Breast epithelium (tissue), 4 donors: ENCODE data around the gene MCOLN2. TPM values are rescaled to one million over a fixed set of nuclear protein-coding genes. Genes with fewer than 3 reads are reported as not detected.

ENCODE experiments used
- DNase-seq, 2 donors: peaks; one replicate each; pipeline ENCODE4 v3.0.0-alpha.2; 2019; ENCODE audit warnings: low spot score in 2 of 2
- H3K27ac ChIP-seq, 2 donors: fragments of 200-600 bp; sonication (generic) in 1 of 2; one replicate each; pipeline ENCODE4 v1.5.1; 2016 to 2019; ENCODE audit warnings: mild to moderate bottlenecking in 1 of 2
- H3K27me3 ChIP-seq, 2 donors: fragments of 200-600 bp; sonication (generic) in 1 of 2; one replicate each; pipeline versions ENCODE4 v1.5.1 to v1.6.0; 2017 to 2019; ENCODE audit warnings: control low read depth in 1 of 2, mild to moderate bottlenecking in 1 of 2
- H3K36me3 ChIP-seq: fragments of 200-600 bp; one replicate; pipeline ENCODE4 v1.5.1; 2019
- H3K4me1 ChIP-seq, 2 donors: fragments of 200-600 bp; sonication (generic); one replicate each; pipeline ENCODE4 v1.5.1; 2016 to 2019; ENCODE audit warnings: control low read depth in 1 of 2
- H3K4me3 ChIP-seq, 3 donors: fragments of 200-600 bp; sonication (generic); 1 replicate in 2 of 3; 2 replicates in 1 of 3; pipeline ENCODE4 v1.5.1; 2016 to 2019; ENCODE audit warnings: mild to moderate bottlenecking in 3 of 3, moderate library complexity in 2 of 3
- H3K9me3 ChIP-seq, 2 donors: fragments of 200-600 bp; sonication (generic) in 1 of 2; one replicate each; pipeline ENCODE4 v1.5.1; 2016 to 2019; ENCODE audit warnings: control low read depth in 1 of 2
- CTCF ChIP-seq, 3 donors: fragments of 450-650 bp; IDR thresholded peaks; one replicate each; pipeline ENCODE4 v1.5.1; 2016 to 2017; ENCODE audit warnings: antibody characterized with exemption in 3 of 3, mild to moderate bottlenecking in 3 of 3, moderate library complexity in 3 of 3
- POLR2A ChIP-seq: fragments of 450-650 bp; IDR thresholded peaks from one replicate; pipeline ENCODE4 v1.6.1; 2016; ENCODE audit warnings: antibody characterized with exemption, mild to moderate bottlenecking, moderate library complexity
- POLR2AphosphoS5 ChIP-seq, 3 donors: sonication (generic); formaldehyde crosslinking; IDR thresholded peaks; one replicate each; pipeline ENCODE4 v1.6.1; 2017; ENCODE audit warnings: antibody characterized with exemption in 3 of 3
- intact Hi-C: fragments of 100-400 bp; cut with DNase I; formaldehyde crosslinking; loops from one replicate; pipeline ENCODE4 v1.15.1; 2023; ENCODE audit warnings: low total_unique reads
- total RNA-seq, 3 donors: library from RNA; depleted of rRNA; stranded (reverse); fragments of >200 nt; gene quantifications; one replicate each; pipeline ENCODE4 v1.1.0, GENCODE V29; 2016

Gene MCOLN2
- total RNA-seq, 3 donors from 2014 or later: 0.33 to 3.8 (median 1.6) TPM

DNA sequence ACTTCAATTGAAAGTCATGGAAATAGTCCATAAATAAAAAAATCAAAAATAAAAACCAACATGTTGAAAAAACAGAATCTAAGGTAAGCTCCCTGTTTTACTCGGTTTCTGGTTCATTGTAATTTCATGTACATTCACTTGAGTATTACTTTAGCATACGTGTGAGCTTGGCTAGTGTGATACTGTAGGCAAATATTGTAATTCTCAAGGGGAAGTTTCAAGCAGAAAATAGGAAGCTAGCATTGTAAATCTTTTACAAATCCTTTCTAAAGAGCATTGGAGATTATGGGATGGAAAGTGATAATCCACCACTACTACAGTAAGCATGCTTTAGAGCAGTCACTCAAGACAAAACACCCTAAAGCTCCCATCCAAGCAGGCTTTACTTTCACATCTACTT lies 100.6 kb downstream of the MCOLN2 start:
- H3K27me3 ChIP-seq: peaks cover 0 to 26% of the 10 kb centered on the region in 2 donors
- no peaks in the 10 kb centered on the region for H3K36me3 ChIP-seq
- H3K4me1 ChIP-seq: no peaks in the 10 kb centered on the region

GRCh38 chr1:84892705-84893618 lies 104.0 kb downstream of the MCOLN2 start, which contains the start of gene LPAR3:
Gene LPAR3, minus strand, starts transcription at chr1:84893206. Its CDS starts 27,086 bp downstream, at chr1:84866120.
- H3K4me3 ChIP-seq: peak within 1 kb of the TSS in 2 of 3 donors; percentile 57 to 72
- H3K4me1 ChIP-seq: no peaks in the 10 kb centered on the region
- no peaks in the 10 kb centered on the region for H3K9me3 ChIP-seq
- H3K36me3 ChIP-seq: no peaks in the 10 kb centered on the region
- H3K27ac ChIP-seq: no peak within 1 kb of the TSS
- intact Hi-C loops: no loop called here
- no peak for DNase-seq
- peaks cover 0 to 26% of the 10 kb centered on the region in 2 donors for H3K27me3 ChIP-seq
- TF ChIP-seq POLR2AphosphoS5 (IDR thresholded peaks at IDR 0.05): no peak
- no peak for TF ChIP-seq POLR2A
- no peak for TF ChIP-seq CTCF (IDR thresholded peaks at IDR 0.05)

More for the DNA sequence above, 100.6 kb downstream of the MCOLN2 start:
- no peak for DNase-seq
- Histone ChIP-seq H3K4me3 (no peak overlapping the region), H3K9me3 (no peaks in the 10 kb centered on the region), H3K27ac (no peak overlapping the region)
- TF ChIP-seq POLR2A (no peak), POLR2AphosphoS5 (IDR thresholded peaks at IDR 0.05) (no peak), CTCF (IDR thresholded peaks at IDR 0.05) (no peak)
- intact Hi-C loops: no loop called here

DNA sequence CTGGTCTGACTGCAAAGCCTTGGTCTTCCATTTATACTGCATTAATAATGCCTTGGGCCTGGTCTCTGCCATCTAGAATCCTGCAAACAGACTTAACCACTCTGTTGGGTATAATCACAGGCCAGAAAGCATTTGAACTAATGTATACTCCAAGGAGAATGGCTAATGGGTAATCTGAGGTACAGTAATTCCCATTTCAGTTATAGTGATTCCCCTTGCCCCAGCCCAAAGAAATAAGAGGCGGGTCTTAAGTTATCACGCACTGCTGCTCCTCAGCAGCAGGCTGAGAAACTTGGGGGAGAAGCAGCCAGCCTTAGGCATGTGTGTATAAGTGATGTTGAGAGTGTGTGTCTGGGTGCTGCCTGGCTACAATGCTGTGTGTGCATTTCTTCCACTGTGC lies 106.3 kb downstream of the MCOLN2 start:
- no peak for DNase-seq
- Histone ChIP-seq H3K36me3 (no peaks in the 10 kb centered on the region), H3K4me3 (no peak overlapping the region), H3K27me3 (peaks cover 0 to 26% of the 10 kb centered on the region in 2 donors), H3K27ac (no peak overlapping the region), H3K9me3 (no peaks in the 10 kb centered on the region), H3K4me1 (no peaks in the 10 kb centered on the region)
- intact Hi-C loops: no loop called here
- TF ChIP-seq CTCF (IDR thresholded peaks at IDR 0.05) (no peak), POLR2A (no peak), POLR2AphosphoS5 (IDR thresholded peaks at IDR 0.05) (no peak)

GRCh38 chr1:84889437-84889836 lies 107.5 kb downstream of the MCOLN2 start:
- Histone ChIP-seq H3K27me3 (peaks cover 0 to 19% of the 10 kb centered on the region in 2 donors), H3K9me3 (no peaks in the 10 kb centered on the region), H3K4me3 (no peak overlapping the region), H3K36me3 (no peaks in the 10 kb centered on the region), H3K27ac (no peak overlapping the region), H3K4me1 (no peaks in the 10 kb centered on the region)
- intact Hi-C loops: no loop called here
- no peak for DNase-seq
- no peak for TF ChIP-seq POLR2AphosphoS5 (IDR thresholded peaks at IDR 0.05)
- no peak for TF ChIP-seq CTCF (IDR thresholded peaks at IDR 0.05)
- no peak for TF ChIP-seq POLR2A

- no peak for DNase-seq
- Histone ChIP-seq H3K4me1 (no peaks in the 10 kb centered on the region), H3K4me3 (no peak overlapping the region), H3K27me3 (peaks cover 0 to 16% of the 10 kb centered on the region in 2 donors), H3K36me3 (no peaks in the 10 kb centered on the region), H3K9me3 (no peaks in the 10 kb centered on the region), H3K27ac (no peak overlapping the region)
- TF ChIP-seq POLR2AphosphoS5 (IDR thresholded peaks at IDR 0.05) (no peak), POLR2A (no peak), CTCF (IDR thresholded peaks at IDR 0.05) (no peak)
- intact Hi-C loops: no loop called here
Measured at GRCh38 chr1:84888753-84889152, 108.2 kb downstream of the MCOLN2 start.
